ENCODE measurements around the gene SIGLEC9.

GRCh38 chr19:51075998-51076397 is 48.7 kb upstream of the SIGLEC9 start:
- TF ChIP-seq CTCF (conservative IDR thresholded peaks at IDR 0.05; ENCODE audit: low read length): no peak
- no peak for TF ChIP-seq EZH2phosphoT487 (IDR thresholded peaks at IDR 0.05; ENCODE audit: borderline replicate concordance)
